ENCODE results near the gene CEL.

GRCh38 chr9:133074111-133074651 lies 12.4 kb downstream of the CEL start:
- TF ChIP-seq POLR2A (IDR thresholded peaks at IDR 0.05; ENCODE audit: low read depth, low read length) (no peak), POLR2AphosphoS5 (IDR thresholded peaks at IDR 0.05; ENCODE audit: low read depth, low read length) (no peak)

All from GM12892 (cell line).